IPS-20b (cell line): ENCODE measurements around the gene LRRC1.
"Not testable (repeated sequence)": the region's sequence is repeated elsewhere in the genome, so short reads cannot be mapped to it uniquely, and the experiment has no call there.

ENCODE experiments used
- H3K27ac ChIP-seq: one replicate; pipeline ENCODE4 v1.5.1; 2013; ENCODE audit warnings: low read length
- H3K27me3 ChIP-seq: 2 replicates; pipeline ENCODE4 v1.6.1; 2013; ENCODE audit warnings: mild to moderate bottlenecking, low read length, inconsistent platforms; ENCODE audit not compliant: insufficient read depth
- H3K36me3 ChIP-seq: 2 replicates; pipeline ENCODE4 v1.6.1; 2013; ENCODE audit warnings: low read depth, mild to moderate bottlenecking, inconsistent platforms, low read length, moderate library complexity; ENCODE audit not compliant: insufficient read depth
- H3K4me1 ChIP-seq: 2 replicates; pipeline ENCODE4 v1.6.1; 2013; ENCODE audit warnings: mild to moderate bottlenecking, control low read depth, inconsistent platforms, low read length, moderate library complexity; ENCODE audit not compliant: insufficient read depth
- H3K4me3 ChIP-seq: 2 replicates; pipeline ENCODE4 v1.5.1; 2013; ENCODE audit warnings: mild to moderate bottlenecking, low read length, inconsistent platforms
- H3K9ac ChIP-seq: 2 replicates; pipeline ENCODE4 v1.6.1; 2013; ENCODE audit warnings: low read depth, mild to moderate bottlenecking, inconsistent platforms, low read length, moderate library complexity
- H3K9me3 ChIP-seq: 2 replicates; pipeline ENCODE4 v1.6.1; 2013; ENCODE audit warnings: mild to moderate bottlenecking, low read depth, low read length, inconsistent platforms; ENCODE audit not compliant: insufficient read depth

LRRC1 gene

GRCh38 chr6:53767941-53768340 lies 26.9 kb upstream of the LRRC1 start:
- Histone ChIP-seq H3K27ac (no peak overlapping the region), H3K4me3 (no peak overlapping the region), H3K27me3 (no peaks in the 10 kb centered on the region), H3K36me3 (no peaks in the 10 kb centered on the region), H3K9me3 (peaks cover 1% of the 10 kb centered on the region; the same call in 1 of the 2 replicates), H3K9ac (no peak overlapping the region), H3K4me1 (no peaks in the 10 kb centered on the region; the same call in 1 of the 2 replicates)

GRCh38 chr6:53768636-53769035 lies 26.2 kb upstream of the LRRC1 start:
- Histone ChIP-seq H3K9ac (no peak overlapping the region), H3K4me1 (no peaks in the 10 kb centered on the region; the same call in 1 of the 2 replicates), H3K27me3 (no peaks in the 10 kb centered on the region), H3K4me3 (no peak overlapping the region), H3K36me3 (no peaks in the 10 kb centered on the region), H3K9me3 (peaks cover 5% of the 10 kb centered on the region; the same call in 1 of the 2 replicates), H3K27ac (no peak overlapping the region)

DNA sequence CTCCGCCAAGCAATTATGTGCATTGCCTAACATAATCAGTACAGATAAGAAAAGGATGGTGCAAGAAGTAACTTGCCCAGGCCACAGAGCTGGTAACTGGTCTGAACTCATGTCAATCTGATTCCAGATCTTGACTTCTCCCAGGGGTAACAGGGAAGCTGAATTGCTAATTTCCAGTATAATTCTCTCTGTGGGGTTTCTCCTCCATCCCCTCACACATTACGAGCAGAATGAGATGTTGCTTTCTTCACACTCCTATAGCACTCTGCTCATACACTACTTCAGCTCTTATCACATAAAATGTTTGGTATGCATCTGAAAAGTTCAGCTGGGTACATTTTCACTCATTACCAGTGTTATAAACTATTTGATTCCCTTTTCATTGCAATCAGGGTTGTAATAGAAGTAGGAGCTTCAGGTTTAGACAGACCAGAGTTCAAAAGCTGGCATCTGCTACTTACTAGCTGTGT lies 24.0 kb upstream of the LRRC1 start:
- no peak overlapping the region for H3K27ac ChIP-seq
- peaks cover 12% of the 10 kb centered on the region; the same call in 1 of the 2 replicates for H3K9me3 ChIP-seq
- no peaks in the 10 kb centered on the region for H3K27me3 ChIP-seq
- H3K4me1 ChIP-seq: no peaks in the 10 kb centered on the region; the same call in 1 of the 2 replicates
- H3K4me3 ChIP-seq: no peak overlapping the region
- H3K9ac ChIP-seq: no peak overlapping the region
- no peaks in the 10 kb centered on the region for H3K36me3 ChIP-seq

- Histone ChIP-seq H3K9ac (no peak overlapping the region), H3K9me3 (peaks cover 12% of the 10 kb centered on the region; the same call in 1 of the 2 replicates), H3K4me3 (no peak overlapping the region), H3K4me1 (no peaks in the 10 kb centered on the region; the same call in 1 of the 2 replicates), H3K27ac (no peak overlapping the region), H3K27me3 (no peaks in the 10 kb centered on the region), H3K36me3 (no peaks in the 10 kb centered on the region)
Measured at GRCh38 chr6:53771785-53772624, 22.8 kb upstream of the LRRC1 start.

- Histone ChIP-seq H3K9ac (no peak overlapping the region), H3K9me3 (peaks cover 12% of the 10 kb centered on the region; the same call in 1 of the 2 replicates), H3K4me3 (no peak overlapping the region), H3K27ac (no peak overlapping the region), H3K4me1 (no peaks in the 10 kb centered on the region; the same call in 1 of the 2 replicates), H3K36me3 (no peaks in the 10 kb centered on the region), H3K27me3 (no peaks in the 10 kb centered on the region)
Measured at GRCh38 chr6:53773044-53773696, 21.6 kb upstream of the LRRC1 start.

DNA sequence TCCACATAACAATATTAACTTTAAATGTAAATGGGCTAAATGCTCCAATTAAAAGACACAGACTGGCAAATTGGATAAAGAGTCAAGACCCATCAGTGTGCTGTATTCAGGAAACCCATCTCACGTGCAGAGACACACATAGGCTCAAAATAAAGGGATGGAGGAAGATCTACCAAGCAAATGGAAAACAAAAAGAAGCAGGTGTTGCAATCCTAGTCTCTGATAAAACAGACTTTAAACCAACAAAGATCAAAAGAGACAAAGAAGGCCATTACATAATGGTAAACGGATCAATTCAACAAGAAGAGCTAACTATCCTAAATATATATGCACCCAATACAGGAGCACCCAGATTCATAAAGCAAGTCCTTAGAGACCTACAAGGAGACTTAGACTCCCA lies 18.7 kb upstream of the LRRC1 start:
- H3K27me3 ChIP-seq, H3K36me3 ChIP-seq, H3K9ac ChIP-seq, H3K27ac ChIP-seq, H3K4me1 ChIP-seq, H3K4me3 ChIP-seq: not testable (repeated sequence)
- peaks cover 12% of the 10 kb centered on the region; the same call in 1 of the 2 replicates for H3K9me3 ChIP-seq

GRCh38 chr6:53784991-53785390 lies 9.8 kb upstream of the LRRC1 start:
- H3K27me3 ChIP-seq, H3K36me3 ChIP-seq, H3K9ac ChIP-seq, H3K4me3 ChIP-seq, H3K4me1 ChIP-seq, H3K27ac ChIP-seq: not testable (repeated sequence)
- H3K9me3 ChIP-seq: peaks cover 11% of the 10 kb centered on the region

GRCh38 chr6:53786832-53787231 lies 8.0 kb upstream of the LRRC1 start:
- H3K27ac ChIP-seq: no peak overlapping the region
- no peaks in the 10 kb centered on the region for H3K27me3 ChIP-seq
- no peaks in the 10 kb centered on the region for H3K36me3 ChIP-seq
- no peak overlapping the region for H3K4me3 ChIP-seq
- H3K9me3 ChIP-seq: peaks cover 11% of the 10 kb centered on the region
- no peak overlapping the region for H3K9ac ChIP-seq
- peaks cover 7% of the 10 kb centered on the region; the same call in 1 of the 2 replicates for H3K4me1 ChIP-seq

DNA sequence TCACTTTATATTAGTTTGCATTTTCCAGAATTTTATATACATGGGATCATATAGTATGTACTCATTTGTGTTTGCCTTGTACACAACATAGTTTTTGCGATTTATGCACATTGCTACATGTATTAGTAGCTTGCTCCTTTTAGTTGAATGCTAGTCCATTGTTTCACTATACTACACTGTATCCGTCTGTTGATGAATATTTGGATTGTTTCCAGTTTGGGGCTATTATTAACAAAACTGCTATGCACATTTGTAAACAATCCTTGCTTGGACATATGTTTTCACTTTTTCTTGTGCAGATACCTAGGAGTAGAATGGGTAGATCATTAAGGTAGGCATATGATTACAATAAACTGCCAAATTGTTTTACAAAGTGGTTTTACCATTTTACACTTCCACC lies 3.9 kb upstream of the LRRC1 start:
- Histone ChIP-seq H3K27me3 (peaks cover 7% of the 10 kb centered on the region), H3K4me3 (no peak overlapping the region), H3K27ac (no peak overlapping the region), H3K9me3 (peaks cover 11% of the 10 kb centered on the region), H3K9ac (no peak overlapping the region), H3K36me3 (no peaks in the 10 kb centered on the region), H3K4me1 (peaks cover 13% of the 10 kb centered on the region; the same call in 1 of the 2 replicates)

GRCh38 chr6:53792016-53792415 lies 2.8 kb upstream of the LRRC1 start:
- peaks cover 11% of the 10 kb centered on the region for H3K9me3 ChIP-seq
- no peaks in the 10 kb centered on the region for H3K36me3 ChIP-seq
- H3K4me3 ChIP-seq: no peak overlapping the region
- no peak overlapping the region for H3K27ac ChIP-seq
- peaks cover 19% of the 10 kb centered on the region for H3K27me3 ChIP-seq
- peaks cover 15% of the 10 kb centered on the region; the same call in 1 of the 2 replicates for H3K4me1 ChIP-seq
- H3K9ac ChIP-seq: no peak overlapping the region

- H3K27me3 ChIP-seq: peaks cover 26% of the 10 kb centered on the region
- H3K9me3 ChIP-seq: peaks cover 11% of the 10 kb centered on the region
- H3K27ac ChIP-seq: no peak overlapping the region
- H3K36me3 ChIP-seq: no peaks in the 10 kb centered on the region
- H3K4me1 ChIP-seq: peaks cover 11% of the 10 kb centered on the region; the same call in 1 of the 2 replicates
- peak overlapping the region; percentile 92 for H3K4me3 ChIP-seq
- peak overlapping the region; percentile 84; the same call in 1 of the 2 replicates for H3K9ac ChIP-seq
Measured at GRCh38 chr6:53792973-53793317, 1.9 kb upstream of the LRRC1 start.
